PFSK-1 (cell line): ENCODE results near the gene ST6GAL2.

Source experiments
- FOXP2 ChIP-seq: optimal IDR thresholded peaks from 2 replicates; pipeline ENCODE3; 2011; ENCODE audit warnings: borderline replicate concordance, control low read depth, inconsistent platforms; ENCODE audit not compliant: insufficient read depth; ENCODE audit errors: extremely low read length, extremely low read depth
- POLR2AphosphoS5 ChIP-seq: IDR thresholded peaks from 2 replicates; pipeline ENCODE4 v1.6.1; 2012; ENCODE audit warnings: low read depth, mild to moderate bottlenecking, control low read depth, low read length, moderate library complexity
- SIN3A ChIP-seq: IDR thresholded peaks from 2 replicates; pipeline ENCODE4 v1.6.1; 2012; ENCODE audit warnings: mild to moderate bottlenecking, low read length, moderate library complexity, borderline replicate concordance; ENCODE audit not compliant: insufficient read depth
- TAF1 ChIP-seq: IDR thresholded peaks from 2 replicates; pipeline ENCODE4 v1.6.1; 2012; ENCODE audit warnings: low read length, control low read depth, borderline replicate concordance; ENCODE audit not compliant: insufficient read depth
- TF ChIP-seq, protein P1 (sequence below), 2 experiments: IDR thresholded peaks; 2 replicates each; pipeline versions ENCODE4 v1.6.1 to v1.8.0; 2011 to 2012; ENCODE audit warnings: low read depth in 2 of 2, low read length in 2 of 2, control low read depth in 1 of 2, inconsistent platforms in 1 of 2, mild to moderate bottlenecking in 1 of 2, moderate library complexity in 1 of 2; ENCODE audit not compliant: insufficient read depth in 1 of 2

DNA sequence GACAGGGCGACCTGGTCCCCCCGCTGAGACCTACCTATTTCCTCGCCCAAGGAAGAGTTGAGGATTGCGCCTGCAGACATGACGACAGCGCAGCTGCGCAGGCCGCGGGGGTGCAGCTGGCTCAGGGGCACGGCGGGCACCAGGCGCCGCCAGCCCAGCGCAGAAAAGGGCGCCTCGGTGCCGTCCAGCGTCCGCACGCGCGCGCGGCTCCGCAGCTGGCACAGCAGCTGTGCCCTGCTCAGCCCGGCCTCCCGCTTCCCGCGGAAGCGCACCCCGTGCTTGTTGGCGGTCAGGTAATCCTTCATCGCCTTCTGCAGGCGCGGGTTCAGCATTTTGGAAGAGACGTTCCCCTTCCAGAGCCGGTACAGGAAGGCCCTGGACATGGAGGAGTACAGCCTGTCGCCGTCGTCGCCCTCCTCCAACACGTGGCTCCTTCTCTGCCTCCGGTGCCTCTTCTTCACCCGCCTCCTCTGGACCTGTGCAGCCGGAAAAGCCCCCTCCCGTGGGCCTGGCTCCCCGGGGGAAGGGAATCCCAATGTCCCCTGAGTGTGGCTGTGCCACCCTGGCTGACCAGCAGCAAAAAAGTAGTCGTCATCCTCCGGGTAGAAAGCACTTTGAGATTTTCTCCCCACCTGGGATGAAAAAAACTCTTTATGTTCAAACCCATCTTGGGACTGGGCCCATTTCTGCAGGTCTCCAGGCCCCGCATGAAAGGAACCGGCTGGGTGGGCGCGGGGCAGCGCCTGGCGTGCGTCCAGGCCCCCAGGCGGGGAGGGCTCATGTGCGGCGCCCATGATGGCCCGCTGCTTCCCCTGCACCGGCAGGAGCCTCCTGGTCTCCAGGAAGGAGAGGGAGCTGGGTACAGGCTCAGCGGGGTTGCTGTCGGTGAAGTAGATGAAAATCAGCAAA is 42.7 kb downstream of the ST6GAL2 start:
- TF ChIP-seq SIN3A (no peak), POLR2AphosphoS5 (no peak), TAF1 (no peak), FOXP2 (no peak)
- TF ChIP-seq, protein P1, sequence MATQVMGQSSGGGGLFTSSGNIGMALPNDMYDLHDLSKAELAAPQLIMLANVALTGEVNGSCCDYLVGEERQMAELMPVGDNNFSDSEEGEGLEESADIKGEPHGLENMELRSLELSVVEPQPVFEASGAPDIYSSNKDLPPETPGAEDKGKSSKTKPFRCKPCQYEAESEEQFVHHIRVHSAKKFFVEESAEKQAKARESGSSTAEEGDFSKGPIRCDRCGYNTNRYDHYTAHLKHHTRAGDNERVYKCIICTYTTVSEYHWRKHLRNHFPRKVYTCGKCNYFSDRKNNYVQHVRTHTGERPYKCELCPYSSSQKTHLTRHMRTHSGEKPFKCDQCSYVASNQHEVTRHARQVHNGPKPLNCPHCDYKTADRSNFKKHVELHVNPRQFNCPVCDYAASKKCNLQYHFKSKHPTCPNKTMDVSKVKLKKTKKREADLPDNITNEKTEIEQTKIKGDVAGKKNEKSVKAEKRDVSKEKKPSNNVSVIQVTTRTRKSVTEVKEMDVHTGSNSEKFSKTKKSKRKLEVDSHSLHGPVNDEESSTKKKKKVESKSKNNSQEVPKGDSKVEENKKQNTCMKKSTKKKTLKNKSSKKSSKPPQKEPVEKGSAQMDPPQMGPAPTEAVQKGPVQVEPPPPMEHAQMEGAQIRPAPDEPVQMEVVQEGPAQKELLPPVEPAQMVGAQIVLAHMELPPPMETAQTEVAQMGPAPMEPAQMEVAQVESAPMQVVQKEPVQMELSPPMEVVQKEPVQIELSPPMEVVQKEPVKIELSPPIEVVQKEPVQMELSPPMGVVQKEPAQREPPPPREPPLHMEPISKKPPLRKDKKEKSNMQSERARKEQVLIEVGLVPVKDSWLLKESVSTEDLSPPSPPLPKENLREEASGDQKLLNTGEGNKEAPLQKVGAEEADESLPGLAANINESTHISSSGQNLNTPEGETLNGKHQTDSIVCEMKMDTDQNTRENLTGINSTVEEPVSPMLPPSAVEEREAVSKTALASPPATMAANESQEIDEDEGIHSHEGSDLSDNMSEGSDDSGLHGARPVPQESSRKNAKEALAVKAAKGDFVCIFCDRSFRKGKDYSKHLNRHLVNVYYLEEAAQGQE (IDR thresholded peaks at IDR 0.05; ENCODE audit: insufficient read depth in 1 of 2, low read depth in 2 of 2, low read length in 2 of 2), result no peak
